ENCODE data around the gene RIMS1. TPM values are rescaled to one million over a fixed set of nuclear protein-coding genes. Genes with fewer than 3 reads are reported as not detected.

Gene RIMS1
- total RNA-seq, 1 experiment from 2014 or later = 0.08 TPM

- DNase-seq (ENCODE audit: low read depth in 1 of 2, low spot score in 2 of 2) = peak in 1 of 2 experiments; percentile 24
- H3K4me1 ChIP-seq (replicated peaks) = peaks cover 9% of the 10 kb centered on the region
- H3K36me3 ChIP-seq = no peaks in the 10 kb centered on the region
- H3K4me3 ChIP-seq = peak overlapping the region; percentile 20
- H3K27ac ChIP-seq = no peak overlapping the region
- peaks cover 4% of the 10 kb centered on the region for H3K9me3 ChIP-seq (replicated peaks)
- H3K27me3 ChIP-seq (replicated peaks) = peaks cover 50% of the 10 kb centered on the region
Observed at GRCh38 chr6:72182337-72183246, 296.2 kb downstream of the RIMS1 start.

GRCh38 chr6:72203983-72204382 lies 317.6 kb downstream of the RIMS1 start:
- DNase-seq (ENCODE audit: low read depth in 1 of 2, low spot score in 2 of 2) = no peak

GRCh38 chr6:72205500-72205899 lies 319.1 kb downstream of the RIMS1 start:
- no peaks in the 10 kb centered on the region for H3K4me1 ChIP-seq (replicated peaks)
- H3K27me3 ChIP-seq (replicated peaks) = no peaks in the 10 kb centered on the region
- no peaks in the 10 kb centered on the region for H3K36me3 ChIP-seq
- DNase-seq (ENCODE audit: low read depth in 1 of 2, low spot score in 2 of 2) = no peak
- no peak overlapping the region for H3K4me3 ChIP-seq
- H3K27ac ChIP-seq = no peak overlapping the region
- H3K9me3 ChIP-seq (replicated peaks) = no peaks in the 10 kb centered on the region

More at GRCh38 chr6:72203983-72204382, 317.6 kb downstream of the RIMS1 start:
- H3K27ac ChIP-seq = no peak overlapping the region
- H3K9me3 ChIP-seq (replicated peaks) = no peaks in the 10 kb centered on the region
- H3K27me3 ChIP-seq (replicated peaks) = no peaks in the 10 kb centered on the region
- no peaks in the 10 kb centered on the region for H3K36me3 ChIP-seq
- no peak overlapping the region for H3K4me3 ChIP-seq
- H3K4me1 ChIP-seq (replicated peaks) = no peaks in the 10 kb centered on the region

- DNase-seq (ENCODE audit: low read depth in 1 of 2, low spot score in 2 of 2) = no peak
- Histone ChIP-seq H3K9me3 (replicated peaks) (no peaks in the 10 kb centered on the region), H3K27ac (no peak overlapping the region), H3K36me3 (no peaks in the 10 kb centered on the region), H3K4me1 (replicated peaks) (no peaks in the 10 kb centered on the region), H3K27me3 (replicated peaks) (no peaks in the 10 kb centered on the region), H3K4me3 (no peak overlapping the region)
Observed at GRCh38 chr6:72206606-72207005, 320.3 kb downstream of the RIMS1 start.

GRCh38 chr6:72212686-72213085 lies 326.3 kb downstream of the RIMS1 start:
- Histone ChIP-seq H3K36me3 (no peaks in the 10 kb centered on the region), H3K27me3 (replicated peaks) (no peaks in the 10 kb centered on the region), H3K27ac (no peak overlapping the region), H3K4me3 (no peak overlapping the region), H3K9me3 (replicated peaks) (no peaks in the 10 kb centered on the region), H3K4me1 (replicated peaks) (no peaks in the 10 kb centered on the region)
- no peak for DNase-seq (ENCODE audit: low read depth in 1 of 2, low spot score in 2 of 2)

GRCh38 chr6:72213654-72214053 lies 327.3 kb downstream of the RIMS1 start:
- H3K4me3 ChIP-seq = no peak overlapping the region
- no peak for DNase-seq (ENCODE audit: low read depth in 1 of 2, low spot score in 2 of 2)
- no peaks in the 10 kb centered on the region for H3K27me3 ChIP-seq (replicated peaks)
- H3K36me3 ChIP-seq = no peaks in the 10 kb centered on the region
- H3K27ac ChIP-seq = no peak overlapping the region
- H3K4me1 ChIP-seq (replicated peaks) = no peaks in the 10 kb centered on the region
- no peaks in the 10 kb centered on the region for H3K9me3 ChIP-seq (replicated peaks)

GRCh38 chr6:72216222-72217068 lies 330.1 kb downstream of the RIMS1 start:
- H3K4me1 ChIP-seq (replicated peaks) = no peaks in the 10 kb centered on the region
- H3K36me3 ChIP-seq = no peaks in the 10 kb centered on the region
- no peak overlapping the region for H3K4me3 ChIP-seq
- DNase-seq (ENCODE audit: low read depth in 1 of 2, low spot score in 2 of 2) = no peak
- H3K27me3 ChIP-seq (replicated peaks) = no peaks in the 10 kb centered on the region; the same call in 1 of the 2 replicates
- no peaks in the 10 kb centered on the region for H3K9me3 ChIP-seq (replicated peaks)
- no peak overlapping the region for H3K27ac ChIP-seq

GRCh38 chr6:72217626-72218025 lies 331.3 kb downstream of the RIMS1 start:
- H3K36me3 ChIP-seq = no peaks in the 10 kb centered on the region
- DNase-seq (ENCODE audit: low read depth in 1 of 2, low spot score in 2 of 2) = no peak
- no peaks in the 10 kb centered on the region for H3K9me3 ChIP-seq (replicated peaks)
- no peaks in the 10 kb centered on the region for H3K4me1 ChIP-seq (replicated peaks)
- no peak overlapping the region for H3K27ac ChIP-seq
- no peaks in the 10 kb centered on the region; the same call in 1 of the 2 replicates for H3K27me3 ChIP-seq (replicated peaks)
- H3K4me3 ChIP-seq = no peak overlapping the region

- Histone ChIP-seq H3K36me3 (no peaks in the 10 kb centered on the region), H3K27me3 (replicated peaks) (no peaks in the 10 kb centered on the region; the same call in 1 of the 2 replicates), H3K4me1 (replicated peaks) (no peaks in the 10 kb centered on the region), H3K4me3 (no peak overlapping the region), H3K9me3 (replicated peaks) (no peaks in the 10 kb centered on the region), H3K27ac (no peak overlapping the region)
- peak in 1 of 2 experiments; percentile 37 for DNase-seq (ENCODE audit: low read depth in 1 of 2, low spot score in 2 of 2)
Observed at GRCh38 chr6:72218125-72218524, 331.8 kb downstream of the RIMS1 start.

GRCh38 chr6:72219536-72219935 lies 333.2 kb downstream of the RIMS1 start:
- H3K4me3 ChIP-seq = no peak overlapping the region
- no peaks in the 10 kb centered on the region for H3K9me3 ChIP-seq (replicated peaks)
- no peak for DNase-seq (ENCODE audit: low read depth in 1 of 2, low spot score in 2 of 2)

GRCh38 chr6:72238021-72238420 lies 351.7 kb downstream of the RIMS1 start:
- no peak overlapping the region for H3K27ac ChIP-seq
- no peak overlapping the region for H3K4me3 ChIP-seq
- H3K9me3 ChIP-seq (replicated peaks) = no peaks in the 10 kb centered on the region
- no peaks in the 10 kb centered on the region for H3K36me3 ChIP-seq
- no peak for DNase-seq (ENCODE audit: low read depth in 1 of 2, low spot score in 2 of 2)
- H3K27me3 ChIP-seq (replicated peaks) = no peaks in the 10 kb centered on the region
- no peaks in the 10 kb centered on the region for H3K4me1 ChIP-seq (replicated peaks)

More at GRCh38 chr6:72219536-72219935, 333.2 kb downstream of the RIMS1 start:
- Histone ChIP-seq H3K27ac (no peak overlapping the region), H3K36me3 (no peaks in the 10 kb centered on the region), H3K27me3 (replicated peaks) (no peaks in the 10 kb centered on the region; the same call in 1 of the 2 replicates), H3K4me1 (replicated peaks) (no peaks in the 10 kb centered on the region)

- Histone ChIP-seq H3K4me1 (replicated peaks) (no peaks in the 10 kb centered on the region), H3K9me3 (replicated peaks) (no peaks in the 10 kb centered on the region), H3K36me3 (no peaks in the 10 kb centered on the region), H3K4me3 (no peak overlapping the region), H3K27me3 (replicated peaks) (no peaks in the 10 kb centered on the region), H3K27ac (no peak overlapping the region)
- DNase-seq (ENCODE audit: low read depth in 1 of 2, low spot score in 2 of 2) = no peak
Observed at GRCh38 chr6:72238900-72239299, 352.6 kb downstream of the RIMS1 start.

- H3K4me1 ChIP-seq (replicated peaks) = no peaks in the 10 kb centered on the region
- no peak overlapping the region for H3K27ac ChIP-seq
- no peaks in the 10 kb centered on the region for H3K27me3 ChIP-seq (replicated peaks)
- no peaks in the 10 kb centered on the region for H3K36me3 ChIP-seq
- no peak overlapping the region for H3K4me3 ChIP-seq
- H3K9me3 ChIP-seq (replicated peaks) = no peaks in the 10 kb centered on the region
- no peak for DNase-seq (ENCODE audit: low read depth in 1 of 2, low spot score in 2 of 2)
Observed at GRCh38 chr6:72245565-72245964, 359.2 kb downstream of the RIMS1 start.

GRCh38 chr6:72246926-72247325 lies 360.6 kb downstream of the RIMS1 start:
- H3K27me3 ChIP-seq (replicated peaks) = no peaks in the 10 kb centered on the region
- H3K4me1 ChIP-seq (replicated peaks) = no peaks in the 10 kb centered on the region
- DNase-seq (ENCODE audit: low read depth in 1 of 2, low spot score in 2 of 2) = no peak
- H3K9me3 ChIP-seq (replicated peaks) = no peaks in the 10 kb centered on the region
- H3K27ac ChIP-seq = no peak overlapping the region
- no peaks in the 10 kb centered on the region for H3K36me3 ChIP-seq
- H3K4me3 ChIP-seq = no peak overlapping the region

Measured in SJSA1 (cell line).